Muscle layer of duodenum (tissue), 2 donors: Measurements from ENCODE around the gene ZNF385B.

Experiments used
- H3K27ac ChIP-seq: one replicate; pipeline ENCODE4 v1.7.0; 2013; ENCODE audit warnings: mild to moderate bottlenecking, low read length
- H3K27me3 ChIP-seq: one replicate; pipeline ENCODE4 v1.7.0; 2013; ENCODE audit warnings: low read depth, mild to moderate bottlenecking, control low read depth, low read length
- H3K36me3 ChIP-seq, 2 donors: one replicate each; pipeline ENCODE4 v1.7.0; 2013; ENCODE audit warnings: low read length in 2 of 2, control low read depth in 1 of 2, mild to moderate bottlenecking in 1 of 2; ENCODE audit not compliant: insufficient read depth in 2 of 2, control insufficient read depth in 1 of 2
- H3K4me1 ChIP-seq, 2 donors: one replicate each; pipeline ENCODE4 v1.7.0; 2013; ENCODE audit warnings: low read length in 2 of 2, mild to moderate bottlenecking in 2 of 2, control low read depth in 1 of 2, moderate library complexity in 1 of 2; ENCODE audit not compliant: insufficient read depth in 2 of 2, control insufficient read depth in 1 of 2
- H3K4me3 ChIP-seq, 2 donors: one replicate each; pipeline ENCODE4 v1.7.0; 2013; ENCODE audit warnings: low read length in 2 of 2, low read depth in 1 of 2, mild to moderate bottlenecking in 1 of 2
- H3K9me3 ChIP-seq, 2 donors: one replicate each; pipeline ENCODE4 v1.7.0; 2013; ENCODE audit warnings: low read length in 2 of 2, control low read depth in 1 of 2, mild to moderate bottlenecking in 1 of 2; ENCODE audit not compliant: control insufficient read depth in 1 of 2
- donor health status: healthy.

Gene ZNF385B

DNA sequence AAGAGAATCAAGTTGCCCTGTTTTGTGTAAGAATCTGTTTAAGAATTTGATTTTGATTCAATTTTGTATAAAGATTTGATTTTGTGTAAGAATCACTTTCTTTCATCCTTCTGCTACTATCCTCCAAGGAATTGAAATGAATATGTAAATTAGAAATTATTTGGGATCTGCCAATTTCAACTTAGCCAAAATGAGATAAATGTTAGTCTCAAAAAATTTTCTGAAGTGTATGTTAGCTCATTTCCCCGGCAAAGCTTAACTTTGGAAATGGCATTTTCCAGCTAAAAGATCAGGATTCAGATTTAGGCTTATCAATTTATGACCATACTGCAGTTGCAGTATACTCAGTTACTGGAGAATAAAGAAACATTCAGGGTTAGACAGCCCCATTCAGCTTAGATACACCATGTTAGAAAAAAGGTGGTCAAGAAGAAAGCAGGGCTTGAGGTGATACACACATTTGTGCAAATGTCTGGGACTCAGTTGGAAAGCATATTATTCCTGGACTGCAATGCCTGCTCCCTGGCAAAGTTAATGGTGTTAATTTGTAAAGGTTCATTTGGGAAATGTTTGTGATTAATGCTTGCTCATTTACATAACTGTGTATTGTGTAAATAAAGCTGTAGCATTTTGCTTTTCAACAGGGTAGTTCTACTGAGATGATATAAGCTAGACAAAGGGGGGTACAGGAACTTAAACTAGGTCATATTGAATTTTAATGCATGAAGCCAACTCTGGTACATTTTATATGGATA is 349.0 kb downstream of the ZNF385B start:
- Histone ChIP-seq H3K27me3 (no peaks in the 10 kb centered on the region), H3K36me3 (no peaks in the 10 kb centered on the region), H3K4me1 (no peaks in the 10 kb centered on the region), H3K27ac (no peak overlapping the region), H3K9me3 (no peaks in the 10 kb centered on the region), H3K4me3 (no peak overlapping the region)

DNA sequence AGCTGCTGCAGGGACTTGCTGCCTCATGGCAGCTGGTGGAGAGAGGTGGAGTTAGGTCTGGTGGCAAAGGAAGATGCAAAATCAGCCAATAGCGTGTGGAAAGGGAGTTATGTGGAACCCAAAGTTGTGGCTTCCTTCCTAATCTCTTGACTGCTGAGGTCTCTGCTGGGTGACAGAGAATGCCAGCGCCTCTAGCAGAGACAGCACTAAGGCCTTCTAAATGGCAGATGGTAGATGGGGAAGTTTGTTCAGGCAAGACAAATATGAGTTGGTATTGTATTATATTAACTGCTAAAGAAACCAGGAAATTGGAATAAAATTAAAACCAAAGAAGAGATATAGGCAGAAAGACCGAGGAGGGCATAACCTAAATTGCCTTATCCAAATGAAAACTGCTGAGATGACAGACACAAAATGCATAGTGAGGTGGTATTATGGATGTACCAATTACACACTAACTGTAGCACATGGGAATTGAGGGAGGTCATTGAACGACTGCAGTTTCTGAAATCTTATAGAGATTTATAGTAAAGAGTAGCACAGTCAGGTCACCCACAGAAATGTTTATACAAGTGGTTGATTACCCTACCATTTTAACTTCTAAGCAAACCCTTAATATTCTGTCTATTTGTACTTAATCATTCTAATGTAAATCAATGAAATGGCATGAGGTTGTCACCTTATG is 350.2 kb downstream of the ZNF385B start:
- Histone ChIP-seq H3K27me3 (no peaks in the 10 kb centered on the region), H3K27ac (no peak overlapping the region), H3K9me3 (no peaks in the 10 kb centered on the region), H3K36me3 (no peaks in the 10 kb centered on the region), H3K4me3 (no peak overlapping the region), H3K4me1 (no peaks in the 10 kb centered on the region)

DNA sequence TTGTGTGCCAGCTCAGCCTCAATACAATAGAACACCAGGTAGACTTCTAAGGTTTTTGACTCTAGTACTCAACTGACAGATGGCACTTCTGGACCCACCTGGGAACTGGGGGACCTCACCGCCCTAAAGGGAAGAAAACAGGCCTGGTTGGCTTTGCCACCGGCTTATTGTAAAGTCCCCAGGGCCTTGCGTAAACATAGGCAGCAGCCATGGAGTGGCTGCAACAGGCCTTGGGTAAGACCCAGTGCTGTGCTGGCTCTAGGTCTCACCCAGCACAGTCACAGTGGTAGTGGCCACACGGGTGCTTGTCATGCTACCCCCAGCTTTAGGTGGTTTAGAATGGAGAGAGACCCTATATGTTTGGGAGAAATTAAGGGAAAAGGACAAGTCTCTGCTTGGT is 366.1 kb downstream of the ZNF385B start:
- no peaks in the 10 kb centered on the region for H3K36me3 ChIP-seq
- no peak overlapping the region for H3K27ac ChIP-seq
- no peaks in the 10 kb centered on the region for H3K27me3 ChIP-seq
- H3K4me1 ChIP-seq, result no peaks in the 10 kb centered on the region
- H3K4me3 ChIP-seq, result no peak overlapping the region
- H3K9me3 ChIP-seq, result peaks cover 4% of the 10 kb centered on the region in 2 donors

DNA sequence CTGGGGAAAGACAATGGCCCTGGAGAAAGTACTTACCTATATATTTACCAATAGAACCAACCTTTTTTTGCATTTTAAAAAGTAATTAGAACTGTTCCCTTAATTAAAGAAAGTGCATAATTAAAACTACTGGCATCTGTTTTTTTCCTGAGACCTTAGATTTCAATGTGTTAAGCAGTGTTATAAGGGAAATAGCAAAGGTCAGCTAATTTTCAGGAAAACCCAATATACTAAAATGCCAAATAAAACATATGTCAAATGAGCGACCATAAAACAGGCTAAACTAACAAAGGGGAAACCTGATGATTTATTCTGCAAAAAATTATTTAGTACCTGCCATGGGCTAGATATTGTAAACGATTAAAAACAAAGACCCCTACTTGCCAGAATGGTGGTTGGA is 372.8 kb downstream of the ZNF385B start:
- H3K9me3 ChIP-seq, result no peaks in the 10 kb centered on the region
- H3K27me3 ChIP-seq, result no peaks in the 10 kb centered on the region
- H3K4me1 ChIP-seq, result no peaks in the 10 kb centered on the region
- no peaks in the 10 kb centered on the region for H3K36me3 ChIP-seq
- H3K27ac ChIP-seq, result no peak overlapping the region
- H3K4me3 ChIP-seq, result no peak overlapping the region

DNA sequence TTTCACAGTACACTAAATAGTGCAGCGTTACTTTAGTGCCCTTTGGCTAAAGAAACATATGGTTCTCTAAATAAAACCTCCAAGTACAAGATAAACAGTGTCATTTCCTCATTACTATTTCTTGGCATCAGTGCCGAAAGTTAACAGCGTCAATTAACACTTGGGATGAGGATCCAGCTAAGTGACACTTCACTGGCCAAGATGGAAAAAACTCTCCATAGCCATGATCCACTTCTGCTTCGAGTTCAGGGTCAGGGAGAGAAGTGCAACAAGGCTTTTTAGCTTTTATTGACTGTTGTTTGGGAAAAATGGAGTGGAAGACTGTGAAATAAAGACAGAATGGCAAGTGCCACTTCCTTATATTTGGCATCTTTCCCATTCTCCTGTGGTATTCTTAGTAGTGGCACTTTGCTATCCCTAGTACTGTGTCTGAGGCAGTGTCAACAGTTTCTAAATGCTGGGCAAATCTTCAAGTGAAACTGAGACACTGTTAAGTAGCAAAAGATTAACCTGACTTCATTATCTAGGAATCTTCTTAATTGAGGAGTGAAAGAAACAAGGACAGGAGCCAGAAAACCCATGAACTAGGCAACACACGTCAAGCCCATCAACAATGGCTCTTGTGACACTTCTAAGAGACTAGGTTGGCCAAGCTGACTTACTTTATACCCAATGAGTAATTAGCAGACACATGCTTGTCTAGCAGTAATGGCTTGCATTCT is 374.2 kb downstream of the ZNF385B start:
- Histone ChIP-seq H3K36me3 (no peaks in the 10 kb centered on the region), H3K27ac (no peak overlapping the region), H3K27me3 (no peaks in the 10 kb centered on the region), H3K4me3 (no peak overlapping the region), H3K4me1 (no peaks in the 10 kb centered on the region), H3K9me3 (no peaks in the 10 kb centered on the region)

DNA sequence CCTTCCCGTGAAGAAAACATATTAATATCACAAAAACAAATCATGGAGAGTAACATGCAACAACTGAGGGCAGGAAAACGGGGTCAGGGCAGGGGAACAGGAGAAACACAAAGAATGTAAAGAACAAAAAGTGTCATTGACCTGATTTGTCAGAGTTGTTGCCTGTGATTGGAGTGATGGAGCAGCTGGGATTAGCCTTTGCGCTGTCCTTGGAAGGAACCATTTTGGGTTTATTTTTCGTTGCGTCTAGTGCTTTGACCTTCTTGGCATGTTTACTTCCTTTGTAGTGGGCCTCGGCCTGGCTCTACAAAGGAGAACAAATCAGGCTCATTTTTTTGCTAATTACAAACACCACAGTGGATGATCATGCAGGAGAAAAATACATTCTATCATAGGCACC is 378.3 kb downstream of the ZNF385B start:
- H3K4me3 ChIP-seq, result no peak overlapping the region
- no peak overlapping the region for H3K27ac ChIP-seq
- H3K9me3 ChIP-seq, result no peaks in the 10 kb centered on the region
- H3K27me3 ChIP-seq, result no peaks in the 10 kb centered on the region
- H3K4me1 ChIP-seq, result no peaks in the 10 kb centered on the region
- H3K36me3 ChIP-seq, result no peaks in the 10 kb centered on the region

DNA sequence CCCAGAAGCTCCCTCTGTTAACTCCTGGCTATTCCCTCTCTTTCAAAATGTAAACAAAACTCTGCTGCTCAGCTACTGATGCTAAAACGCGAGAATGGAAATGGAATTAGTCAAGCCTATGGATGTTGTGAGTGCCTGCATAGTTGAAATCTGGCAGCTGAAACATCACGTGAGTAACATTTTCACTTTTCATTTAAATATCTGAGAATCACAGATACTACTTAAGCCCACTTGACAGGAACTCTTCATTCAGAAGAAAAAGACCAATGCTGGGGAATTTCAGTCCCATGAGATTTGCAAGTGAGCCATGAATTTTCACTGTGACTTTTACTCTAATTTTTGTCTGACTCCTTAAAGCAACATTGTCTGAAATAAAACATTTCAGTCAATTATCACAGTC is 381.5 kb downstream of the ZNF385B start:
- H3K27ac ChIP-seq, result no peak overlapping the region
- H3K4me3 ChIP-seq, result no peak overlapping the region
- H3K36me3 ChIP-seq, result no peaks in the 10 kb centered on the region
- no peaks in the 10 kb centered on the region for H3K9me3 ChIP-seq
- H3K27me3 ChIP-seq, result no peaks in the 10 kb centered on the region
- no peaks in the 10 kb centered on the region for H3K4me1 ChIP-seq

DNA sequence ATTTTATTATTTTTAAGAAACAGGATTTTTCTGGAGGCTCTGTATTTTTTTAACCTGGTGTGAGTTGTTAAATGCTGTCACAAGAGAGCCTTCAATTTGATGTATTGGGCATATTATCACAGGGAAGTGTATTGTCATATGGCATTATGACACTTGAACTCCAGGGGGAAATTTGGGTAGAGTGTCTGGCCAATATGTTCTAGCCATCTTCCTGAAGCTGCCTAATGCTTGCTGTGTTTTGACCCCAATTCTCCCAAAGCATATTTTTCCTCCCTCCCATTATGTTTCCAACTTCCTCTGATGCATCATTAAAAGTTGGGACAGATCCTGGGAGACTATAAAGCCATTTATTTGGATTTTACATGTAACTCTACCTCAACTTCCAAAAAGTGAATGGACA is 382.6 kb downstream of the ZNF385B start:
- H3K4me1 ChIP-seq, result no peaks in the 10 kb centered on the region
- H3K4me3 ChIP-seq, result no peak overlapping the region
- no peak overlapping the region for H3K27ac ChIP-seq
- H3K36me3 ChIP-seq, result no peaks in the 10 kb centered on the region
- no peaks in the 10 kb centered on the region for H3K9me3 ChIP-seq
- no peaks in the 10 kb centered on the region for H3K27me3 ChIP-seq

DNA sequence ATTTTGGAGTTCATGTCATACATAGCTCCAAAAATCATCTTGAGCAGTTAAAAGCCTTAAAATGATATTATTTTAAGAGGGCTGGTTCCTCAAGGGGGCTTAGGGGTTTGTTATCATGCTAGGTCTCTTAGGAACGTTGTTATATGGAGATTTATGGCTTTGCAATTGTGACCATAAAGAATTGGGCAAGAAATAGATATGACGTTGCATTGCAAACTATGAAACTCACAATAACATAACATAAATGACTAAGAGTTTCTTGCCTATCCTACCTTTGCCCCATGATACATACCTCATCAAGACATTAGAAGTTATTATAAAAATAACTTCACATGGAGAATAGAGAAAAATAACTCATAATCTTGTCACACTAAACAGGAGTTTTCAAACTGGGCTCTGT is 390.4 kb downstream of the ZNF385B start:
- H3K36me3 ChIP-seq, result no peaks in the 10 kb centered on the region
- H3K9me3 ChIP-seq, result no peaks in the 10 kb centered on the region
- no peaks in the 10 kb centered on the region for H3K4me1 ChIP-seq
- no peaks in the 10 kb centered on the region for H3K27me3 ChIP-seq
- H3K4me3 ChIP-seq, result no peak overlapping the region
- H3K27ac ChIP-seq, result no peak overlapping the region

DNA sequence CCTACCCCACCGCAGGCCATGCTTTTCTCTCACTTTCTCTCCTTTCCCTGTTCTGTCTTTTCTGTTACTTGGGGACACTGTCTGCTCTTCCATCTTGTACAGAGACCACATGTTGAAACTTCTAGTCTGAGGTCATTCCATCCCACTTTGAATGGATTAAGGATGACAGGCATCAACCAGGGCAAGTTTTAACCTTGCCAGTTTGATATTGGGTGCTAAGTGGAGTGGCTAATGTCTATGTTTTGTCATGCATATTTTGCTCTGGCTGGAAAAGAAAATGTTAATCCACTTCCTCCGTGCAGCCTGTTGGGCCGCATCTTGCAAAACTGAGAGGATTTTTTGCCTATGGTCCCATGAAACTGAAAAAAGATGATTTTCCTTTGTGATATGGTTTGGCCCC is 391.3 kb downstream of the ZNF385B start:
- H3K4me1 ChIP-seq, result no peaks in the 10 kb centered on the region
- no peak overlapping the region for H3K27ac ChIP-seq
- no peaks in the 10 kb centered on the region for H3K36me3 ChIP-seq
- H3K27me3 ChIP-seq, result no peaks in the 10 kb centered on the region
- no peaks in the 10 kb centered on the region for H3K9me3 ChIP-seq
- no peak overlapping the region for H3K4me3 ChIP-seq

DNA sequence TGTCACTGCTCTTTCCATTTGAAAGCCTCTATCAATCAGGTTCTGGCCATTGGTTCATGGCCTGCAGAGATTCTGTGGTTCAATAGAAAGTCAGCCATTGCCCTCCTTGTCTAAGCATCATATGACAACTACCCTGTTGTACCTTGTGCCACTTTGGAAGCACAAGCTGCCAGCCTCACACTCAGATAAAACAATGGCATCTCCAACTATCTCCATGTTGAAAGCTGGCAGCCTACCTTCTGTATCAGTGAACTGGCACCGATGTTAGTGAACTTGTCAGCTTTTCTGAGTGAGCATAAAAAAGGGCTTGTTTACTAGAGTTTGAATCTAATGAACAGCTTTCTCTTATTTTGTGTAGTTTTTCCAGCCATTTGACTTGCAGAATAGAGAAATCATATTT is 393.5 kb downstream of the ZNF385B start:
- H3K27me3 ChIP-seq, result no peaks in the 10 kb centered on the region
- no peaks in the 10 kb centered on the region for H3K36me3 ChIP-seq
- no peak overlapping the region for H3K27ac ChIP-seq

More for the DNA sequence above, 393.5 kb downstream of the ZNF385B start:
- Histone ChIP-seq H3K4me3 (no peak overlapping the region), H3K4me1 (no peaks in the 10 kb centered on the region), H3K9me3 (no peaks in the 10 kb centered on the region)
